ENCODE data around the gene STAT3.

Gene STAT3

DNA sequence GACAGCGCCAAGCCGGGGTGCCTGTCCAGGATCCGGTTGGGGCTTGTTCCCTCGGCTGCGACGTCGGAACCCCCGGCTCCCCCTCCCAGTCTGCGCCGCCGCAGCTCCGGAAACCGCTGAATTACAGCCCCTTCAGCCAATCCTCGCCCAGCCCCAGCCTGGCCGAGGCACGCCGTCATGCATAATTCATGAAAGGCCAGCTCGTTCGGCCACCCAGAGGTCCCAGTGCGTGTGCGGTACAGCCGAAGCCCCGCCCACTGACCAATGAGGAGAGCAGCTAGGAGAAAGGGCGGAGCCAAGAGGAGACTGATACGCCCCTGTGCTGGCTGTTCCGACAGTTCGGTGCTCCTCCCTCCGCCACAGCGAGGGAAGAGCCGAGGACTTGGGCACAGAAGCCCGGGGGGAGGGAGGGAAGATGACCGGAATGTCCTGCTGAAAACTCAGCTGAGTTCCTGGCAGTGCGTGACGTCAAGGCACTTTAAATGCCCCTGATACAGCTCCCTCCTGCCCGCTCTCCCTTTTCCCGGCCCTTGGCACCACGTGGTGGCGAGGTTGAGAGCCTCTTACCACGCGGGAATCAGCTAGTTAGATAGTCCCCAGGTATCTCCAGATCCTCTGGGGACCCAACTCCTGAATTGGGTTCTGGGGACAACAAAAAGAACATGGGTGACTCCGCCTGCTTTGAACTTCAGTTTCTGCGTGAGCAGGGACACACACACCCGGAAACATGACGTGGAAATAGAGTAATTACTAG, at the start of gene STAT3:
TSS of gene STAT3 (minus strand) at position 62 of the 754 bp plus-strand sequence. CDS start 39,926 bp downstream, outside the sequence.
- Histone ChIP-seq H3K9me3 (ENCODE audit: control insufficient read depth, low read length) (no peaks in the 10 kb centered on the region), H3K27me3 (ENCODE audit: control insufficient read depth, insufficient read depth, low read length) (no peaks in the 10 kb centered on the region), H3K4me3 (ENCODE audit: low read length) (peak within 1 kb of the TSS; percentile 99), H3K36me3 (ENCODE audit: control insufficient read depth, insufficient read depth, low read length) (no peaks in the 10 kb centered on the region), H3K9ac (ENCODE audit: low read length) (peak within 1 kb of the TSS; percentile 99), H3K4me1 (ENCODE audit: control insufficient read depth, insufficient read depth, low read length) (peaks cover 28% of the 10 kb centered on the region)

DNA sequence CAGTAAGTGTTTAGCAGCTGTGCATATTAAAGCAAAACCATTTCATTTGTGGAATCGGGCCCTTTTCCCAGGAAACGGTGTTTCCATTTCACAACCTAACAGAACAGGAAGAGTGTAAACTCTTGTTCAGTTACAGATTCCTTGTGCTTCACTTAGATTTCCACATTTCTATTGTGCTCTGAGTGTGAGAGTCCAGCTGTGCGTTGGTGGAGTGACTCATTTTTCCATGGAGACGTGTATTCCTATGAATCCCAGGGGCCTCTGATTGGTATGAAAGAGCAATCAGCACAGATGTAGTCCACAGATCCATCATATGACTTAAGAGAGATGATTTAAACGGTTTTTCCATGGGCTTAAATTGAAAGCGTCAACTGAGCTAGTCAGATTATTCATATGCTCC, 48.1 kb upstream of the STAT3 start:
- Histone ChIP-seq H3K27me3 (ENCODE audit: control insufficient read depth, insufficient read depth, low read length) (no peaks in the 10 kb centered on the region), H3K9me3 (ENCODE audit: control insufficient read depth, low read length) (no peaks in the 10 kb centered on the region), H3K36me3 (ENCODE audit: control insufficient read depth, insufficient read depth, low read length) (no peaks in the 10 kb centered on the region), H3K4me3 (ENCODE audit: low read length) (no peak overlapping the region), H3K4me1 (ENCODE audit: control insufficient read depth, insufficient read depth, low read length) (no peaks in the 10 kb centered on the region), H3K9ac (ENCODE audit: low read length) (no peak overlapping the region)

DNA sequence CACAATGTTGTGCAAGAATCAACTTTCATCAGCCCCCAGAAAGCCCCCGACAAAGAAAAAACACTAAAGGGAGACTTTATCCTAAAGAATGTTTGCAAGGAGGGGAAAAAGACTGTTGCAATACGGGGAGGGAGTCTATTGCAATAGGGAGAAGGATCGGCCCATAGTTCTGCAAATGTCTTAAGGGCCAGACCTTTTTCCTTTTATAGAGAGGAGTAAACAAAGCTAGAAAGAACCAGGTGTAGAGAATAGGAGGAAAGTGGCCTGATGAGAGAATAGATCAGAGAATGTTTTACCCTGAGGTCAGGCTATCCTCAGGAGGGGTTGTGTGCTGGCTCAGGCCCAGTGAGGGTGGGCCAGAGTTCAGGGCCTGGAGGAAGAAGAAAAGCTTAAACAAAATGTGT, 43.5 kb upstream of the STAT3 start:
- H3K4me1 ChIP-seq (ENCODE audit: control insufficient read depth, insufficient read depth, low read length) = peaks cover 10% of the 10 kb centered on the region
- no peaks in the 10 kb centered on the region for H3K36me3 ChIP-seq (ENCODE audit: control insufficient read depth, insufficient read depth, low read length)
- no peak overlapping the region for H3K4me3 ChIP-seq (ENCODE audit: low read length)
- peaks cover 5% of the 10 kb centered on the region for H3K27me3 ChIP-seq (ENCODE audit: control insufficient read depth, insufficient read depth, low read length)
- no peak overlapping the region for H3K9ac ChIP-seq (ENCODE audit: low read length)
- H3K9me3 ChIP-seq (ENCODE audit: control insufficient read depth, low read length) = no peaks in the 10 kb centered on the region

DNA sequence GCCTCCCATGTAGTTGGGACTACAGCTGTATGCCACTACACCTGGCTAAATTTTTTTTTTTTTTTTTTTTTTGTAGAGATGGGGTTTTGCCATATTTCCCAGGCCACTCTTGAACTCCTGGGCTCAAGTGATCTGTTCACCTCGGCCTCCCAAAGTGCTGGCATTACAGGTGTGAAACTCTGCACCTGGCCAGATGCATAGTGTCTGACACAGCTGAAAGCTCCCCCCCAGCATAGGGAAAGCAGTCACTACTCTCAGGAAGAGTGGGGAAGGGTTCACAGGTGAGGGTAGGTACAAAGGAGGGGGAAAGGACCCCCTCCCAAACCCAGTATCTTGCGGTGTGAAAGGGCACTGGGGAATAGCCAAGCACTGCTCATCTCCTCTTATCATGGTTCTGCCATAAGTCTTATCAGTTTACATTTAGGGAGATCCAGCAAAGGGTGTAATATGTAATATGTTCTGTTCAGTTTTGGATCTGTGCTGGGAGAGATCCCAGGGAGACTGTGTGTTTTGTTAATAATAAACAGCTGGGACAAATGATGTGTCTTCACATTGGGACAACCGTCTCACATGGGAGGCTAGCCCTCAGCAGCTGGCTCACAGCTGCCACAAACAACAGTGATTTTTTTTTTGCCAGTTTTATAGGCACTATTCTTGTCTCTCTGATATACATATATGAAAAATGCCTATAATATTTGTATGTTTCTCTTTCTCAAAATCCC, 41.6 kb upstream of the STAT3 start:
- H3K4me1 ChIP-seq (ENCODE audit: control insufficient read depth, insufficient read depth, low read length) = peaks cover 10% of the 10 kb centered on the region
- H3K9ac ChIP-seq (ENCODE audit: low read length) = no peak overlapping the region
- H3K36me3 ChIP-seq (ENCODE audit: control insufficient read depth, insufficient read depth, low read length) = no peaks in the 10 kb centered on the region
- H3K4me3 ChIP-seq (ENCODE audit: low read length) = no peak overlapping the region
- peaks cover 5% of the 10 kb centered on the region for H3K27me3 ChIP-seq (ENCODE audit: control insufficient read depth, insufficient read depth, low read length)
- H3K9me3 ChIP-seq (ENCODE audit: control insufficient read depth, low read length) = no peaks in the 10 kb centered on the region

DNA sequence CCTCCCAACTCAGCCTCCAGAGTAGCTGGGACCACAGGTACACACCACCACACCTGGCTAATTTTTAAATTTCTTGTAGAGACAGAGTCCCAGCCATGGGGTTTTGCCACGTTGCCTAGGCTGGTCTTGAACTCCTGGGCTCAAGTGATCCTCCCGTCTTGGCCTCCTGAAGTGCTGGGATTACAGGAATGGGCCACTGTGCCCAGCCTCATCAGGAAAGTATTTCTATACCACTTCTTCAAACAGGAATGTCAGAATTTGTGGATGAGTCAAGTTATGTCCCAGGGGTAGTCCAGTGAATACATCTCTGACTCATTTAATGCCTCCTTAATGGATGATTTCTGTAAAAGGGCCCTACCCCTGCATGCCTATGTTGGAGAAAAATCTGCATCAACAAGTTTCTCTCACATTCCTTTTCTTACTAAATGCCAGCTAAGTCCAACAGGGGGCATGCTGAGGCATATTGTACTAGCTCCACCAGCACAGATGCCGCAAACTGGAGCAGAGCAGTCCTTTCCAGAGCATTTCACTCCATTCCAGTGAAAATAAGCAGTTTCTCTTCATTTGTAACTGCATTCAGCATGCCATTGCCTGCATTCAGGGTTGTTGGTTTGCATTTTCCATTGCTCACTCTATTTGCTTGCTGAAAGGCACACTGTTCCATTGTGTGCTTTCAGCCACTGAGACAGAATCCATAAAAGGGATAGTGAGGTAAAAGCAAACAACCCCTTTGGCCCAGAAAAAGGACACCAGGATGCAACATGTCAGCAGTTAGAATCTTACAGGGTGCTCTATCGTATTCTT, 40.1 kb upstream of the STAT3 start:
- Histone ChIP-seq H3K27me3 (ENCODE audit: control insufficient read depth, insufficient read depth, low read length) (peaks cover 5% of the 10 kb centered on the region), H3K4me3 (ENCODE audit: low read length) (no peak overlapping the region), H3K4me1 (ENCODE audit: control insufficient read depth, insufficient read depth, low read length) (peaks cover 15% of the 10 kb centered on the region), H3K36me3 (ENCODE audit: control insufficient read depth, insufficient read depth, low read length) (no peaks in the 10 kb centered on the region), H3K9ac (ENCODE audit: low read length) (no peak overlapping the region), H3K9me3 (ENCODE audit: control insufficient read depth, low read length) (no peaks in the 10 kb centered on the region)

GRCh38 chr17:42424991-42425610, 36.9 kb upstream of the STAT3 start:
- Histone ChIP-seq H3K36me3 (ENCODE audit: control insufficient read depth, insufficient read depth, low read length) (no peaks in the 10 kb centered on the region), H3K9me3 (ENCODE audit: control insufficient read depth, low read length) (no peaks in the 10 kb centered on the region), H3K9ac (ENCODE audit: low read length) (no peak overlapping the region), H3K27me3 (ENCODE audit: control insufficient read depth, insufficient read depth, low read length) (peaks cover 32% of the 10 kb centered on the region), H3K4me3 (ENCODE audit: low read length) (no peak overlapping the region), H3K4me1 (ENCODE audit: control insufficient read depth, insufficient read depth, low read length) (peaks cover 29% of the 10 kb centered on the region)

DNA sequence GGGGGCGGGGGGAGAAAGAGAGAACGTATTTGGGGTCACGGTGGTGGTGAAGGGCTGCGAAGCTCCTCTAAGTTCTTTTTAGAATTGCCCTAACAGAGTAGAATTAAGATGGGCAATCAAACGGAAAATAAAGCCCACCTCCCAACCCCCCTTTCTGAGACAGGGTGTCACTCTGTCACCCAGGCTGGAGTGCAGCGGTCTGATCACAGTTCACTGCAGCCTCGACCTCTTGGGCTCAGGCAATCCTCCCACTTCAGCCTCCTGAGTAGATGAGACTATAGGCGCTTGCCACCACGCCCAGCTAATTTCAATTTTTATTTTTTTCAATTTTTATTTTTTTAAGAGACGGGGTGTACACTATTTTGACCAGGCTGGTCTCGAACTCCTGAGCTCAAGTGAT, 35.5 kb upstream of the STAT3 start:
- Histone ChIP-seq H3K4me3 (ENCODE audit: low read length) (no peak overlapping the region), H3K27me3 (ENCODE audit: control insufficient read depth, insufficient read depth, low read length) (peaks cover 29% of the 10 kb centered on the region), H3K9ac (ENCODE audit: low read length) (no peak overlapping the region)

GRCh38 chr17:42422958-42423712, 34.9 kb upstream of the STAT3 start, which contains the start of gene CAVIN1:
TSS of gene CAVIN1 (minus strand) at chr17:42423256. CDS start at chr17:42423097, 159 bp downstream.
- Histone ChIP-seq H3K4me1 (ENCODE audit: control insufficient read depth, insufficient read depth, low read length) (peaks cover 19% of the 10 kb centered on the region), H3K27me3 (ENCODE audit: control insufficient read depth, insufficient read depth, low read length) (peaks cover 29% of the 10 kb centered on the region), H3K9me3 (ENCODE audit: control insufficient read depth, low read length) (no peaks in the 10 kb centered on the region), H3K9ac (ENCODE audit: low read length) (peak within 1 kb of the TSS; percentile 76), H3K4me3 (ENCODE audit: low read length) (peak within 1 kb of the TSS; percentile 46), H3K36me3 (ENCODE audit: control insufficient read depth, insufficient read depth, low read length) (no peaks in the 10 kb centered on the region)

More for the DNA sequence above, 35.5 kb upstream of the STAT3 start:
- Histone ChIP-seq H3K4me1 (ENCODE audit: control insufficient read depth, insufficient read depth, low read length) (peaks cover 23% of the 10 kb centered on the region), H3K36me3 (ENCODE audit: control insufficient read depth, insufficient read depth, low read length) (no peaks in the 10 kb centered on the region), H3K9me3 (ENCODE audit: control insufficient read depth, low read length) (no peaks in the 10 kb centered on the region)

DNA sequence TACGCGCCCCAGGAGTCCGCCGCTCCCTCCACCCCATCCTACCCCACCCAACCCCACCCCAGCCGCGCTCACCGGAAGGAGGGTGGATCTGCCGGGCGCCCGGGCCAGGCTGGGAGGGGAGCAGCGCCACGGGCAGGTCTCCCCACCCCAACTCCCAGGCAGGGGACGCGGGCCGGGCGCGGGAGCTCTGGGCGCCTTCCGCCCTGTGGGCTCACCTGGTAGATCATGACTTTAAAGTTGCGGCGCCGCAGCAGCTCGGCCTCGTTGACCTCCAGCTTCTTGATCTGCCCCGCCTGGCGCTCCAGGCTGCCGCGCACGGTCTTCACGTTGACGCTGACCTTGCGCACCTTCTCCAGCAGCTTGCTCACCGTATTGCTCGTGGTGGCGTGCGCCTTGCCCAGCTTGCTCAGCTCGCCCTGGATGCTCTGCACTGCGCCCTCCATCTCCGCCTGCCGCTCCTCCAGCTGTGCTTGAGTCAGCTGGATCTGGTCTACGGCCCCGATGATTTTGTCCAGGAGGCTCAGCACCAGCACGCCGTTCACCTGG, 34.2 kb upstream of the STAT3 start:
- peaks cover 19% of the 10 kb centered on the region for H3K4me1 ChIP-seq (ENCODE audit: control insufficient read depth, insufficient read depth, low read length)
- peak overlapping the region; percentile 76 for H3K9ac ChIP-seq (ENCODE audit: low read length)
- peak overlapping the region; percentile 46 for H3K4me3 ChIP-seq (ENCODE audit: low read length)

DNA sequence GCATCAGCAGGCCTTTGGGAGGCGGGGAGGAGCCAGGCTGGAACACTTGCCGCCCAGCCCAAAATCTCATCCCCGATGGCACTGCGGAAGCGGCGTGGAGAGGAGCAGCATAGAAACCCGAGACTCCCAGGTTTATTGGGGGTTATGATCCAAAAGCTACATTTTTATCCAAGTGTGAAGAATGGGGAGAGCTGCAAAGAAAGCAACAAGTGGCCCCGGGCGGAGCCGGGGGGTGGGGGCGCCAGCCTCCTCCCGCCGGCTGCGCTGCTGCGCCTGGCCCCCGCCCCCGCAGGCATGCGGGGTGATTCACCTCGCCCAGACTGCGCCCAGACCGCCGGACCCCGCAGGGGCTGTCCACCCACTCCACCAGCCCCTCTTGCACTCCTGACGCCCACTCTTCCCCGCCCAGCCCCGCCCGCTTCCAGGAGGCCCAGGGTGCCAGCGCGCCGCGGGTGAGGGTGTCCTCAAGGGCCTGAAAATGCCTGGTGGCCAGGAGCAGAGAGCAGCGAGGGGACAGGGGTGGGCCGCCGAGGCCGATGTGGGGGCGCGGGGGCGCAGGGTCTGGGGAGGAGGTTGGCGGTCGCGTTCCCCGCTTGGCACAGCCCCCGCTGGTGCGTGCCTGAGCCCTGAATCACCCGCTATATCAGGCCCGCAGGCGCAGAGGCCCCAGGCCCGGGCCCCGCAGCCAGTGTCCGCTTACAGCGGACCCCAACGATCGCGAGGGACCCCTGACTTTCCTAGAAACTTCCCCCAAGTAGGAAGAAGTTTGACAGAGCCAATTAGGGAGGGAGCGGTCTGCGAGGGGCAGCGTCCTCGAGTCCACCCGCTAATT, 33.5 kb upstream of the STAT3 start:
- H3K4me1 ChIP-seq (ENCODE audit: control insufficient read depth, insufficient read depth, low read length) = peaks cover 19% of the 10 kb centered on the region

More for the DNA sequence above, 34.2 kb upstream of the STAT3 start:
- Histone ChIP-seq H3K36me3 (ENCODE audit: control insufficient read depth, insufficient read depth, low read length) (no peaks in the 10 kb centered on the region), H3K9me3 (ENCODE audit: control insufficient read depth, low read length) (no peaks in the 10 kb centered on the region), H3K27me3 (ENCODE audit: control insufficient read depth, insufficient read depth, low read length) (peaks cover 29% of the 10 kb centered on the region)

More for the DNA sequence above, 33.5 kb upstream of the STAT3 start:
- Histone ChIP-seq H3K27me3 (ENCODE audit: control insufficient read depth, insufficient read depth, low read length) (peaks cover 29% of the 10 kb centered on the region), H3K36me3 (ENCODE audit: control insufficient read depth, insufficient read depth, low read length) (no peaks in the 10 kb centered on the region), H3K9me3 (ENCODE audit: control insufficient read depth, low read length) (no peaks in the 10 kb centered on the region), H3K9ac (ENCODE audit: low read length) (peak overlapping the region; percentile 66), H3K4me3 (ENCODE audit: low read length) (no peak overlapping the region)
